Liver (tissue), 9 donors: ENCODE results near the gene SULT1B1. TPM values are rescaled to one million over a fixed set of nuclear protein-coding genes. Genes with fewer than 3 reads are reported as not detected.

Source experiments
- DNase-seq: peaks from one replicate; pipeline ENCODE4 v3.0.0-alpha.2; 2017; ENCODE audit warnings: low spot score
- H3K27ac ChIP-seq, 2 donors: one replicate each; pipeline ENCODE4 v1.7.0; 2013; ENCODE audit warnings: inconsistent platforms in 2 of 2, low read length in 2 of 2, control low read depth in 1 of 2, low read depth in 1 of 2, mild to moderate bottlenecking in 1 of 2
- H3K27me3 ChIP-seq, 4 donors: one replicate each; pipeline versions ENCODE4 v1.6.1 to v1.7.0; 2013; ENCODE audit warnings: low read length in 3 of 4, inconsistent platforms in 1 of 4, mild to moderate bottlenecking in 1 of 4, moderate library complexity in 1 of 4; ENCODE audit not compliant: control insufficient read depth in 4 of 4, insufficient read depth in 4 of 4
- H3K36me3 ChIP-seq, 4 donors: one replicate each; pipeline versions ENCODE4 v1.6.1 to v1.7.0; 2013; ENCODE audit warnings: low read length in 3 of 4, mild to moderate bottlenecking in 3 of 4, low read depth in 1 of 4, moderate library complexity in 1 of 4; ENCODE audit not compliant: control insufficient read depth in 4 of 4, insufficient read depth in 3 of 4
- H3K4me1 ChIP-seq, 4 donors: one replicate each; pipeline versions ENCODE4 v1.6.1 to v1.7.0; 2013; ENCODE audit warnings: low read length in 3 of 4, mild to moderate bottlenecking in 3 of 4, moderate library complexity in 1 of 4; ENCODE audit not compliant: control insufficient read depth in 4 of 4, insufficient read depth in 4 of 4
- H3K4me3 ChIP-seq, 3 donors: one replicate each; pipeline versions ENCODE4 v1.6.1 to v1.7.0; 2013; ENCODE audit warnings: low read length in 3 of 3, control low read depth in 1 of 3, low read depth in 1 of 3, mild to moderate bottlenecking in 1 of 3
- H3K9ac ChIP-seq, 2 donors: one replicate each; pipeline ENCODE4 v1.7.0; 2013; ENCODE audit warnings: low read length in 2 of 2, mild to moderate bottlenecking in 2 of 2, moderate library complexity in 2 of 2, control low read depth in 1 of 2, low read depth in 1 of 2
- H3K9me3 ChIP-seq, 4 donors: one replicate each; pipeline versions ENCODE4 v1.6.1 to v1.7.0; 2013; ENCODE audit warnings: low read length in 3 of 4; ENCODE audit not compliant: control insufficient read depth in 4 of 4
- EGR1 ChIP-seq, 2 donors: IDR thresholded peaks; 2 replicates each; pipeline ENCODE4 v1.6.1; 2016 to 2018; ENCODE audit warnings: antibody characterized with exemption in 2 of 2, low read depth in 2 of 2
- FOXA1 ChIP-seq: IDR thresholded peaks from 2 replicates; pipeline ENCODE4 v1.6.1; 2016; ENCODE audit warnings: antibody characterized with exemption
- FOXA2 ChIP-seq: IDR thresholded peaks from 2 replicates; pipeline ENCODE4 v1.6.1; 2016; ENCODE audit warnings: antibody characterized with exemption
- GABPA ChIP-seq, 2 donors: IDR thresholded peaks in 1 of 2; conservative IDR thresholded peaks in 1 of 2; 2 replicates each; pipeline ENCODE4 v1.6.1; 2016; ENCODE audit warnings: antibody characterized with exemption in 2 of 2, mild to moderate bottlenecking in 1 of 2, moderate library complexity in 1 of 2
- HNF4A ChIP-seq, 2 donors: conservative IDR thresholded peaks; 2 replicates each; pipeline ENCODE4 v1.6.1; 2016; ENCODE audit warnings: antibody characterized with exemption in 2 of 2, mild to moderate bottlenecking in 2 of 2
- HNF4G ChIP-seq: IDR thresholded peaks from 2 replicates; pipeline ENCODE4 v1.6.1; 2016; ENCODE audit warnings: antibody characterized with exemption
- JUND ChIP-seq, 2 donors: IDR thresholded peaks; 2 replicates each; pipeline ENCODE4 v1.6.1; 2016; ENCODE audit warnings: antibody characterized with exemption in 2 of 2
- NR2F2 ChIP-seq: IDR thresholded peaks from 2 replicates; pipeline ENCODE4 v1.6.1; 2016; ENCODE audit warnings: antibody characterized with exemption
- RAD21 ChIP-seq, 2 donors: IDR thresholded peaks; 2 replicates each; pipeline ENCODE4 v1.6.1; 2016; ENCODE audit warnings: antibody characterized with exemption in 2 of 2, mild to moderate bottlenecking in 2 of 2
- RXRA ChIP-seq, 2 donors: IDR thresholded peaks; 2 replicates each; pipeline ENCODE4 v1.6.1; 2017 to 2018; ENCODE audit warnings: antibody characterized with exemption in 2 of 2, mild to moderate bottlenecking in 1 of 2
- SP1 ChIP-seq: IDR thresholded peaks from 2 replicates; pipeline ENCODE4 v1.6.1; 2018; ENCODE audit warnings: antibody characterized with exemption, mild to moderate bottlenecking
- TAF1 ChIP-seq: conservative IDR thresholded peaks from 2 replicates; pipeline ENCODE4 v1.6.1; 2016; ENCODE audit warnings: antibody characterized with exemption, mild to moderate bottlenecking
- YY1 ChIP-seq: IDR thresholded peaks from 2 replicates; pipeline ENCODE4 v1.6.1; 2016; ENCODE audit warnings: antibody characterized with exemption, mild to moderate bottlenecking
- WGBS: extraction: QIAGEN DNeasy Blood & Tissue Kit; methylation state at CpG from one replicate; pipeline ENCODE4 v1.1.7; 2013; 5-methylcytosine and 5-hydroxymethylcytosine counted together
- polyA plus RNA-seq, 2 donors: library from polyadenylated mRNA; stranded (reverse) in 1 of 2; unstranded in 1 of 2; fragments of 200-250 nt in 1 of 2; fragments of >200 nt in 1 of 2; fragmentation: Nextera tagmentation in 1 of 2; extraction: Ambion mirVana in 1 of 2; gene quantifications; one replicate each; pipeline versions ENCODE4 v1.2.1 to v1.2.3, GENCODE V29; 2013 to 2015
- total RNA-seq, 2 donors: library from RNA; depleted of rRNA; stranded (reverse); fragments of >200 nt; gene quantifications; one replicate each; pipeline ENCODE4 v1.2.3, GENCODE V29; 2014
- TF ChIP-seq, protein P1 (sequence below): IDR thresholded peaks from 2 replicates; pipeline ENCODE4 v1.6.1; 2016; ENCODE audit warnings: antibody characterized with exemption
- TF ChIP-seq, protein P2 (sequence below): IDR thresholded peaks from 2 replicates; pipeline ENCODE4 v1.6.1; 2016; ENCODE audit warnings: antibody characterized with exemption
- TF ChIP-seq, protein P3 (sequence below): IDR thresholded peaks from 2 replicates; pipeline ENCODE4 v1.6.1; 2016; ENCODE audit warnings: antibody characterized with exemption
- TF ChIP-seq, protein P4 (sequence below): fragments of 150-350 bp; IDR thresholded peaks from 2 replicates; pipeline ENCODE4 v1.5.1; 2017; ENCODE audit warnings: improper control_type of control experiment, low read depth, low read length; ENCODE audit not compliant: missing input control
- TF ChIP-seq, protein P5 (sequence below): IDR thresholded peaks from 2 replicates; pipeline ENCODE4 v1.6.1; 2016; ENCODE audit warnings: antibody characterized with exemption, mild to moderate bottlenecking
- donor health status: healthy.
- donor health status: healthy.
- donor health status: healthy.
- donor health status: healthy.
- donor health status: healthy.

SULT1B1 gene
- total and polyA plus RNA-seq, 4 donors: 0.28 to 30.5 (median 14.0) TPM

DNA sequence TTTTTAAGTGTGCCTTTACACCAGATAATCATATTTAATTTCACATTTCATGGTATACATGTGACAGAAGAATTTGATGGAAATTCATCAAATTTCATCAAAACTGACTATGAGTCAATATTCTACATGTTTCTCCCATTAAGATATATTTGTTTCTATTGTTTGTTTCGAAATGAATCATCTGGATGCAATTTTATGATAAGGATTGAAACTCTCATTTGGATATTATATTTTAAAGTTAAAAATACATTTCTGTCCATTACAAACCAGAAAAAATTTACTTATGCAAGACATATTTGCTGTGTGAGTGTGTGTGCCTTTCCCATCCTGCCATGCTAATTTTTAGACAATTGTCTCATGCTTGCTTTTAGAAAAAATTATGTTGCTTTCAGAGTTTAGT lies 52.2 kb downstream of the SULT1B1 start:
- no peaks in the 10 kb centered on the region for H3K36me3 ChIP-seq
- WGBS: 91% methylated on average over 1 of the region's 1 CpG
- no peak overlapping the region for H3K4me3 ChIP-seq
- H3K27ac ChIP-seq: no peak overlapping the region
- peaks cover 4 to 34% (median 16%) of the 10 kb centered on the region in 4 donors for H3K4me1 ChIP-seq
- H3K27me3 ChIP-seq: no peaks in the 10 kb centered on the region
- no peak overlapping the region for H3K9ac ChIP-seq
- TF ChIP-seq HNF4A (conservative IDR thresholded peaks at IDR 0.05) (no peak), TAF1 (no peak), RAD21 (IDR thresholded peaks at IDR 0.05) (no peak), EGR1 (IDR thresholded peaks at IDR 0.05; ENCODE audit: low read depth in 2 of 2) (no peak), HNF4G (no peak), GABPA (IDR thresholded peaks at IDR 0.05 in 1 of 2, conservative IDR thresholded peaks at IDR 0.05 in 1 of 2) (no peak), FOXA2 (no peak), SP1 (no peak), NR2F2 (no peak), YY1 (no peak), FOXA1 (no peak), RXRA (IDR thresholded peaks at IDR 0.05) (no peak), JUND (IDR thresholded peaks at IDR 0.05) (no peak)
- TF ChIP-seq, protein P1, sequence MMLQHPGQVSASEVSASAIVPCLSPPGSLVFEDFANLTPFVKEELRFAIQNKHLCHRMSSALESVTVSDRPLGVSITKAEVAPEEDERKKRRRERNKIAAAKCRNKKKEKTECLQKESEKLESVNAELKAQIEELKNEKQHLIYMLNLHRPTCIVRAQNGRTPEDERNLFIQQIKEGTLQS: no peak
- TF ChIP-seq, protein P2, sequence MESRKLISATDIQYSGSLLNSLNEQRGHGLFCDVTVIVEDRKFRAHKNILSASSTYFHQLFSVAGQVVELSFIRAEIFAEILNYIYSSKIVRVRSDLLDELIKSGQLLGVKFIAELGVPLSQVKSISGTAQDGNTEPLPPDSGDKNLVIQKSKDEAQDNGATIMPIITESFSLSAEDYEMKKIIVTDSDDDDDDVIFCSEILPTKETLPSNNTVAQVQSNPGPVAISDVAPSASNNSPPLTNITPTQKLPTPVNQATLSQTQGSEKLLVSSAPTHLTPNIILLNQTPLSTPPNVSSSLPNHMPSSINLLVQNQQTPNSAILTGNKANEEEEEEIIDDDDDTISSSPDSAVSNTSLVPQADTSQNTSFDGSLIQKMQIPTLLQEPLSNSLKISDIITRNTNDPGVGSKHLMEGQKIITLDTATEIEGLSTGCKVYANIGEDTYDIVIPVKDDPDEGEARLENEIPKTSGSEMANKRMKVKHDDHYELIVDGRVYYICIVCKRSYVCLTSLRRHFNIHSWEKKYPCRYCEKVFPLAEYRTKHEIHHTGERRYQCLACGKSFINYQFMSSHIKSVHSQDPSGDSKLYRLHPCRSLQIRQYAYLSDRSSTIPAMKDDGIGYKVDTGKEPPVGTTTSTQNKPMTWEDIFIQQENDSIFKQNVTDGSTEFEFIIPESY: no peak
- TF ChIP-seq, protein P3, sequence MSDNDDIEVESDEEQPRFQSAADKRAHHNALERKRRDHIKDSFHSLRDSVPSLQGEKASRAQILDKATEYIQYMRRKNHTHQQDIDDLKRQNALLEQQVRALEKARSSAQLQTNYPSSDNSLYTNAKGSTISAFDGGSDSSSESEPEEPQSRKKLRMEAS: no peak
- TF ChIP-seq, protein P4, sequence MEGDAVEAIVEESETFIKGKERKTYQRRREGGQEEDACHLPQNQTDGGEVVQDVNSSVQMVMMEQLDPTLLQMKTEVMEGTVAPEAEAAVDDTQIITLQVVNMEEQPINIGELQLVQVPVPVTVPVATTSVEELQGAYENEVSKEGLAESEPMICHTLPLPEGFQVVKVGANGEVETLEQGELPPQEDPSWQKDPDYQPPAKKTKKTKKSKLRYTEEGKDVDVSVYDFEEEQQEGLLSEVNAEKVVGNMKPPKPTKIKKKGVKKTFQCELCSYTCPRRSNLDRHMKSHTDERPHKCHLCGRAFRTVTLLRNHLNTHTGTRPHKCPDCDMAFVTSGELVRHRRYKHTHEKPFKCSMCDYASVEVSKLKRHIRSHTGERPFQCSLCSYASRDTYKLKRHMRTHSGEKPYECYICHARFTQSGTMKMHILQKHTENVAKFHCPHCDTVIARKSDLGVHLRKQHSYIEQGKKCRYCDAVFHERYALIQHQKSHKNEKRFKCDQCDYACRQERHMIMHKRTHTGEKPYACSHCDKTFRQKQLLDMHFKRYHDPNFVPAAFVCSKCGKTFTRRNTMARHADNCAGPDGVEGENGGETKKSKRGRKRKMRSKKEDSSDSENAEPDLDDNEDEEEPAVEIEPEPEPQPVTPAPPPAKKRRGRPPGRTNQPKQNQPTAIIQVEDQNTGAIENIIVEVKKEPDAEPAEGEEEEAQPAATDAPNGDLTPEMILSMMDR: no peak
- TF ChIP-seq, protein P5, sequence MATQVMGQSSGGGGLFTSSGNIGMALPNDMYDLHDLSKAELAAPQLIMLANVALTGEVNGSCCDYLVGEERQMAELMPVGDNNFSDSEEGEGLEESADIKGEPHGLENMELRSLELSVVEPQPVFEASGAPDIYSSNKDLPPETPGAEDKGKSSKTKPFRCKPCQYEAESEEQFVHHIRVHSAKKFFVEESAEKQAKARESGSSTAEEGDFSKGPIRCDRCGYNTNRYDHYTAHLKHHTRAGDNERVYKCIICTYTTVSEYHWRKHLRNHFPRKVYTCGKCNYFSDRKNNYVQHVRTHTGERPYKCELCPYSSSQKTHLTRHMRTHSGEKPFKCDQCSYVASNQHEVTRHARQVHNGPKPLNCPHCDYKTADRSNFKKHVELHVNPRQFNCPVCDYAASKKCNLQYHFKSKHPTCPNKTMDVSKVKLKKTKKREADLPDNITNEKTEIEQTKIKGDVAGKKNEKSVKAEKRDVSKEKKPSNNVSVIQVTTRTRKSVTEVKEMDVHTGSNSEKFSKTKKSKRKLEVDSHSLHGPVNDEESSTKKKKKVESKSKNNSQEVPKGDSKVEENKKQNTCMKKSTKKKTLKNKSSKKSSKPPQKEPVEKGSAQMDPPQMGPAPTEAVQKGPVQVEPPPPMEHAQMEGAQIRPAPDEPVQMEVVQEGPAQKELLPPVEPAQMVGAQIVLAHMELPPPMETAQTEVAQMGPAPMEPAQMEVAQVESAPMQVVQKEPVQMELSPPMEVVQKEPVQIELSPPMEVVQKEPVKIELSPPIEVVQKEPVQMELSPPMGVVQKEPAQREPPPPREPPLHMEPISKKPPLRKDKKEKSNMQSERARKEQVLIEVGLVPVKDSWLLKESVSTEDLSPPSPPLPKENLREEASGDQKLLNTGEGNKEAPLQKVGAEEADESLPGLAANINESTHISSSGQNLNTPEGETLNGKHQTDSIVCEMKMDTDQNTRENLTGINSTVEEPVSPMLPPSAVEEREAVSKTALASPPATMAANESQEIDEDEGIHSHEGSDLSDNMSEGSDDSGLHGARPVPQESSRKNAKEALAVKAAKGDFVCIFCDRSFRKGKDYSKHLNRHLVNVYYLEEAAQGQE: no peak
- no peaks in the 10 kb centered on the region for H3K9me3 ChIP-seq
- DNase-seq: no peak
